Measurements from ENCODE around the gene GAD2.

GAD2 gene

GRCh38 chr10:26216585-26217395 is at the start of gene GAD2:
Gene GAD2 (plus strand): TSS chr10:26216774. CDS start chr10:26216810, 36 bp downstream.
- no peak within 1 kb of the TSS for H3K27ac ChIP-seq
- DNase-seq (ENCODE audit: low read depth, low spot score): no peak

GRCh38 chr10:26169466-26169865 is 47.1 kb upstream of the GAD2 start:
- H3K27ac ChIP-seq: no peak overlapping the region
- DNase-seq (ENCODE audit: low read depth, low spot score): no peak

DNA sequence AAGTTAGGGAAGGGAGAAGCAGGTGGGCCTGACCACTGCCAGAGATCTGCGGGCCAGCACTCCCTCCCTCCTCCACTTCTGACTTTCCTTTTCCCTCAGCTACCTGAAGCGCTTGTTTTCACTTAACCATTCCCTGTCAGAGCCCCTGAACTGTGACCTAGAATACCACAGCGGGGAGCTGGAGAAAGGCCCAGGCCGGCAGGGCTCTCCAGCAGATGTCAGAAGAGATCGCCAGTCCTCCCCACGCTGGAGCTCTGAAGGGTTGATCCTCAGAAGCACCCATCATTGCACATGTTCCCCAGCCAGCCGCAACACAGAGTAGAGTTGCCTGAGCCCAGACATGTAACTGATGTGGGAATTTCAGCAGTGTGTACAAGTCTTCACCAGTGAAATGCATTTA is 44.4 kb upstream of the GAD2 start:
- DNase-seq (ENCODE audit: low read depth, low spot score): no peak
- no peak overlapping the region for H3K27ac ChIP-seq

DNA sequence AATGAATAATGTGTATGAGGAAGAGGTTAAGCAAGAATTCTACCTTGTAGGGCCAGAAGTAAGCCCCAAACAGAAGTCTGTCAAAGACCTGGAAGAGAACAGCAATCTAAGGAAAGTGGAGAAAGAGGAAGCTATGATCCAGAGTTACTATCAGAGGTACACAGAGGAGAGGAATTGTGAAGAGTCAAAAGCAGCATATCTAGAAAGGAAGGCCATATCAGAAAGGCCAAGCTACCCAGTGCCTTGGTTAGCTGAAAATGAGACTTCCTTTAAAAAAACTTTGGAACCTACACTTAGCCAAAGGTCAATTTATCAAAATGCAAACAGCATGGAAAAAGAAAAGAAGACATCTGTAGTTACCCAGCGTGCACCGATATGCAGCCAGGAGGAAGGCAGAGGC is 42.7 kb upstream of the GAD2 start:
- no peak overlapping the region for H3K27ac ChIP-seq
- DNase-seq (ENCODE audit: low read depth, low spot score): no peak

- H3K27ac ChIP-seq: no peak overlapping the region
- DNase-seq (ENCODE audit: low read depth, low spot score): no peak
Measured at GRCh38 chr10:26177341-26177740, 39.2 kb upstream of the GAD2 start.

GRCh38 chr10:26194275-26194674 is 22.3 kb upstream of the GAD2 start:
- no peak for DNase-seq (ENCODE audit: low read depth, low spot score)
- H3K27ac ChIP-seq: no peak overlapping the region

DNA sequence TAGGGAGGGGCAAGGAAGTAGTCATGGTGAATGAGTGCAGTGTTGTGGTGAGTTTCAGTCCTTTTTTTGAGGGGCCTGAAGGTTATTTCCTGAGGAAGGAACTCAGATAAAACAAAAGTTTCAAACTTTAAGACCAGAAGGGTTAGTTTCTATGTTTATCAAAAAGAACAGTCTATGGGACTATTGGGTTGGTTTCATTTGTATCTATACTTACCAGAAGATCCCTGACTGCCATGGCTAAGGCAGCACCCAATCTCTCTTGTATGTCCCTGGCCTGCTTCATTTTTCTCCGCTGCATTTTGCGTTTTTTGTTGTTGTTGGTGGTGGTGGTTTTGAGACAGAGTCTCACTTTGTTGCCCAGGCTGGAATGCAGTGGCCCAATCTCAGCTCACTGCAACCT is 19.3 kb upstream of the GAD2 start:
- H3K27ac ChIP-seq: no peak overlapping the region
- DNase-seq (ENCODE audit: low read depth, low spot score): no peak

- DNase-seq (ENCODE audit: low read depth, low spot score): no peak
- H3K27ac ChIP-seq: no peak overlapping the region
Measured at GRCh38 chr10:26198119-26198518, 18.5 kb upstream of the GAD2 start.

- no peak overlapping the region for H3K27ac ChIP-seq
- DNase-seq (ENCODE audit: low read depth, low spot score): no peak
Measured at GRCh38 chr10:26199841-26200240, 16.7 kb upstream of the GAD2 start.

- DNase-seq (ENCODE audit: low read depth, low spot score): no peak
- no peak overlapping the region for H3K27ac ChIP-seq
Measured at GRCh38 chr10:26205223-26205622, 11.4 kb upstream of the GAD2 start.

DNA sequence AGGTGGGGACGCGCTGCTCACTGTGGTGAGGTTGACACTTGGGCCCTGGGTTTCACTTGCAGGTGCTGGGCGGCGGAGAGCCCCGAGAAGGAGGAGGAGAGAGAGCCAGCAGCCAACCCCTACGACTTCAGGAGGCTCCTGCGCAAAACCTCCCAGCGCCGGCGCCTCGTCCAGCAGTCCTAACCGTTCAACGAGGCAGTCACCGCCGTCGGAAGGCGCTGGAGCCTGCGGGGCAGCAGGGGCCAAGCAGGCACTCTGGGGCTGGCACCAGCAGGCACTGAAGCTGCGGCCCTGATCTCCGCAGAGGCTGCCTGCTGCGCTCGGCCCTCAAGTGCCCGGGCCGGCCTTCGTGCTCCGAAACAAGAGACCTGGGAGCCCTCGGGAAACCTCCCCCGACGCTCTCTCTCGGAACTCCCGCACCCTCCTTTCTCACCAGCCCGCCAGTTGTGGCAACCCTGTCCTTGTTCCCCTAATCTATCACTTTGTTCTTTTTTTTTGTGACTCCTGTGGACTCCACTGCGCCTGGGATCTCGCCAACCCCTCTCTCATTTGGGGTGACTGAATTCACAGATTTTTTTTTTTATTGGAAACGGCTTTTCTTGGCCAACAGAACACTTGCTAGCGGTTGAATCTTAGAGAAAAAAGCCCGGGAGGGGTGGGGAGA is 4.7 kb upstream of the GAD2 start:
- DNase-seq (ENCODE audit: low read depth, low spot score): no peak
- H3K27ac ChIP-seq: no peak overlapping the region

- DNase-seq (ENCODE audit: low read depth, low spot score): no peak
- no peak overlapping the region for H3K27ac ChIP-seq
Measured at GRCh38 chr10:26212511-26212910, 4.1 kb upstream of the GAD2 start.

GRCh38 chr10:26213157-26213800 is 3.3 kb upstream of the GAD2 start:
- DNase-seq (ENCODE audit: low read depth, low spot score): no peak
- H3K27ac ChIP-seq: no peak overlapping the region

DNA sequence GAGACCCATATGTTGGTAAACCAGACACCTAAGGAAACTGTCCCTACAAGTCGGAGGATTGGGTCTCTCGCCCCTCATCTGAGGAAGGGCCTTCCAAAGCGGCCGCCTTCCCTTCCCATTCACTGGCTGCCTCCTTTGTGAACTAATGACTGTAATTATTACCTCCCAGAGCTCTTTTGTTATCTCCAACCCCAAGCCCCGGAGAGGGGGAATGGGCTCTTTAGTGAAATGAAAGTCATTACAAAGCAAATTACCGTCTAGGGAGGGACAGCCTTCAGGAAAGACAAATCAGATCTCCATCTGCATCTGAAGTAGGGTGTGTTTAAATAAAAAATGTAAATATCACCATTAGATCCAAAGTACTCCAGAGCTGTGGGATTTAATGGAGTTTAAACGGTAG is 2.6 kb upstream of the GAD2 start:
- no peak overlapping the region for H3K27ac ChIP-seq
- DNase-seq (ENCODE audit: low read depth, low spot score): no peak

GRCh38 chr10:26214551-26215395 is 1.8 kb upstream of the GAD2 start:
- DNase-seq (ENCODE audit: low read depth, low spot score): no peak
- H3K27ac ChIP-seq: no peak overlapping the region

- H3K27ac ChIP-seq: no peak overlapping the region
- no peak for DNase-seq (ENCODE audit: low read depth, low spot score)
Measured at GRCh38 chr10:26215396-26215934, 1.1 kb upstream of the GAD2 start.

DNA sequence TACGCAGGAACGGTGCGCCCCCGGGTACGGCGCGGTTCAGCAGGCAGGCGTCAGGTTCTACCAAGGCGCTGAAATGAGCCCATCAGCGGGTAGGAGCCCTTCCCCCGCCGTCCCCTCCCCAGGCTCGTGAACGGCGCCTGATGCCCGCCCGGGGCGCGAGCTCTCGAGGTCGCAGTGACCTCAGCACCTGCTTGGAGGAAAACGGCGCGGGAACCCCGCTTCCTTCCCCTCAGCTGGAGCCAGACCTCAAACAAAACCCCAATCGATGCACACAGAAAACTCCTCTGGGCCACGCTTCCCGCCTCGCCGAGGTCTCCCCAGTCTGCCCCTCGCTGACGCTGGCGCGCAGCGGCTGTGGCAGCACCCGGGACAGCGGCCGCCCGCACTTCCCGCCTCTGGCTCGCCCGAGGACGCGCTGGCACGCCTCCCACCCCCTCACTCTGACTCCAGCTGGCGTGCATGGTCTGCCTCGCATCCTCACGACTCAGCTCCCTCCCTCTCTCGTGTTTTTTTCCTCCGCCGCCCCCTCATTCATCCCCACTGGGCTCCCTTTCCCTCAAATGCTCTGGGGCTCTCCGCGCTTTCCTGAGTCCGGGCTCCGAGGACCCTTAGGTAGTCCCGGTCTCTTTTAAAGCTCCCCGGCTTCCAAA is 514 bp upstream of the GAD2 start:
- H3K27ac ChIP-seq: no peak overlapping the region
- DNase-seq (ENCODE audit: low read depth, low spot score): no peak

DNA sequence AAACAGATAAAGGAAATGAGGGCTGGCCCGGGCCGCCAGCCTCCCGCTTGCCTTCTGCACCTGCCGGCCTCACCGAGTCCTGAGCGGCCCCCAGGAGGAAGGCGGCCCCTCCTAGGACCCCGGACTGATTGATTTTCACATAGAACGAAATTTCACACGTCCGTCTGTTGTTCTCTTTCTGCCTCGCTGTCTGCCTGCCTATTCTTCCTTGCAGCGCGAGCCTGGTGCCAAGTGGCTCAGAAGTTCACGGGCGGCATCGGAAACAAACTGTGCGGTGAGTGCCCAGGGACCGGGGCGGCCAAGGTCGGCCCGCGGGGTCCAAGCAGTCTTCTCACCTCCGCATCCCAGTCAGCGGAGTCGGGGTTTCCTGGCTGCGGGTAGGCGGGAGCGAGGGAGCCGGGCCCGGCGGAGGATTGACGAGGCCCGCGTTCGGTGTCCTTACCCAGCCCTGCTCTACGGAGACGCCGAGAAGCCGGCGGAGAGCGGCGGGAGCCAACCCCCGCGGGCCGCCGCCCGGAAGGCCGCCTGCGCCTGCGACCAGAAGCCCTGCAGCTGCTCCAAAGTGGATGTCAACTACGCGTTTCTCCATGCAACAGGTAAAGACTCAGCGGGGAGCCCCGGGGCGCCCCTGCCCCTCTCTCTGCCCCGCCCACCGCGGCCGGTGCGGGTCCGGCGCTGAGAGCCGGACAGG is 967 bp downstream of the GAD2 start:
- DNase-seq (ENCODE audit: low read depth, low spot score): no peak
- H3K27ac ChIP-seq: no peak overlapping the region

DNA sequence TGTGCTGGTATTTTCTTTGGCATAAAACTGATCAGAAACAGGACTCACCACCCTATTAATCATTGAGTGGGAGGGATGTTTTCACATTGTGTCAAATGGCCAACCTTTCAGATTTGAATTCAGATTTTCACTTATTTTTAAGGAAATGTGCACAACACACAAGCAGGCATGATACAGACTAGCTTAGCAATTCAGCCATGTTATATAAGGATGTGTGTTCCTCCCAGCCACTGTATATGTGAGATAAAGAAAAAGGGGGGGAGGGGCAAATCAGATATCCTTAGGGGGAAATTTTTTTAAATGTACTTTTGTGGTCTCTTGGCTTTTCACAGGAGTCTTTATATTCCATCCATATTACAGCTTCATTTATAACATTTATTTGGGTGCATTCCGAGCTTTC is 3.1 kb downstream of the GAD2 start:
- DNase-seq (ENCODE audit: low read depth, low spot score): no peak
- H3K27ac ChIP-seq: no peak overlapping the region
